Suprapubic skin (tissue), 4 donors: ENCODE measurements around the gene GDPD3.

Experiments used
- CTCF ChIP-seq, 2 donors: fragments of 200-600 bp in 1 of 2; fragments of 450-650 bp in 1 of 2; sonication (generic) in 1 of 2; IDR thresholded peaks; one replicate each; pipeline ENCODE4 v1.5.1; 2016 to 2019; ENCODE audit warnings: antibody characterized with exemption in 2 of 2, mild to moderate bottlenecking in 1 of 2, moderate library complexity in 1 of 2
- EP300 ChIP-seq: sonication (generic); formaldehyde crosslinking; IDR thresholded peaks from one replicate; pipeline ENCODE4 v1.6.1; 2017; ENCODE audit warnings: antibody characterized with exemption
- POLR2A ChIP-seq, 2 donors: fragments of 450-650 bp; IDR thresholded peaks; one replicate each; pipeline ENCODE4 v1.6.1; 2017; ENCODE audit warnings: antibody characterized with exemption in 2 of 2, mild to moderate bottlenecking in 2 of 2, moderate library complexity in 2 of 2
- POLR2AphosphoS5 ChIP-seq, 3 donors: sonication (generic); formaldehyde crosslinking; IDR thresholded peaks; one replicate each; pipeline ENCODE4 v1.6.1; 2017; ENCODE audit warnings: antibody characterized with exemption in 3 of 3

- TF ChIP-seq CTCF (IDR thresholded peaks at IDR 0.05) (no peak), POLR2A (IDR thresholded peaks at IDR 0.05) (no peak), POLR2AphosphoS5 (IDR thresholded peaks at IDR 0.05) (no peak), EP300 (no peak)
Measured at GRCh38 chr16:30152517-30152916, 39.2 kb upstream of the GDPD3 start.
